ENCODE results near the gene CNTRL. TPM values are rescaled to one million over a fixed set of nuclear protein-coding genes. Genes with fewer than 3 reads are reported as not detected.

The CNTRL gene
- total RNA-seq, 1 donor from 2014 or later, result 6.7 TPM

- no peak for TF ChIP-seq CTCF (IDR thresholded peaks at IDR 0.05; ENCODE audit: insufficient read depth, low read length, poor library complexity, severe bottlenecking)
- Histone ChIP-seq H3K4me3 (ENCODE audit: low read depth, low read length) (no peak within 1 kb of the TSS), H3K27me3 (ENCODE audit: control insufficient read depth, insufficient read depth, low read length) (no peaks in the 10 kb centered on the region), H3K36me3 (ENCODE audit: control insufficient read depth, insufficient read depth, low read length) (no peaks in the 10 kb centered on the region)
- no peak for DNase-seq (ENCODE audit: low read depth)
Observed at GRCh38 chr9:121050128-121050988, 24.4 kb upstream of the CNTRL start, which contains the start of gene C5. C5 (minus strand) TSS chr9:121050275; CDS start chr9:121050246, 29 bp downstream.

GRCh38 chr9:121053544-121053943, 21.2 kb upstream of the CNTRL start:
- Histone ChIP-seq H3K27me3 (ENCODE audit: control insufficient read depth, insufficient read depth, low read length) (no peaks in the 10 kb centered on the region), H3K36me3 (ENCODE audit: control insufficient read depth, insufficient read depth, low read length) (no peaks in the 10 kb centered on the region), H3K4me3 (ENCODE audit: low read depth, low read length) (no peak overlapping the region)
- no peak for DNase-seq (ENCODE audit: low read depth)
- no peak for TF ChIP-seq CTCF (IDR thresholded peaks at IDR 0.05; ENCODE audit: insufficient read depth, low read length, poor library complexity, severe bottlenecking)

GRCh38 chr9:121055642-121056143, 19.1 kb upstream of the CNTRL start:
- TF ChIP-seq CTCF (IDR thresholded peaks at IDR 0.05; ENCODE audit: insufficient read depth, low read length, poor library complexity, severe bottlenecking), result peak; percentile 29
- Histone ChIP-seq H3K27me3 (ENCODE audit: control insufficient read depth, insufficient read depth, low read length) (no peaks in the 10 kb centered on the region), H3K4me3 (ENCODE audit: low read depth, low read length) (no peak overlapping the region), H3K36me3 (ENCODE audit: control insufficient read depth, insufficient read depth, low read length) (no peaks in the 10 kb centered on the region)
- DNase-seq (ENCODE audit: low read depth), result no peak

- H3K36me3 ChIP-seq (ENCODE audit: control insufficient read depth, insufficient read depth, low read length), result no peaks in the 10 kb centered on the region
- DNase-seq (ENCODE audit: low read depth), result no peak
- no peak overlapping the region for H3K4me3 ChIP-seq (ENCODE audit: low read depth, low read length)
- no peak for TF ChIP-seq CTCF (IDR thresholded peaks at IDR 0.05; ENCODE audit: insufficient read depth, low read length, poor library complexity, severe bottlenecking)
- no peaks in the 10 kb centered on the region for H3K27me3 ChIP-seq (ENCODE audit: control insufficient read depth, insufficient read depth, low read length)
Observed at GRCh38 chr9:121057821-121058220, 16.9 kb upstream of the CNTRL start.

- H3K36me3 ChIP-seq (ENCODE audit: control insufficient read depth, insufficient read depth, low read length), result no peaks in the 10 kb centered on the region
- no peaks in the 10 kb centered on the region for H3K27me3 ChIP-seq (ENCODE audit: control insufficient read depth, insufficient read depth, low read length)
- DNase-seq (ENCODE audit: low read depth), result no peak
- TF ChIP-seq CTCF (IDR thresholded peaks at IDR 0.05; ENCODE audit: insufficient read depth, low read length, poor library complexity, severe bottlenecking), result no peak
- H3K4me3 ChIP-seq (ENCODE audit: low read depth, low read length), result no peak overlapping the region
Observed at GRCh38 chr9:121059513-121059912, 15.2 kb upstream of the CNTRL start.

Data from kidney epithelial cell (primary cell).